H9 (cell line): ENCODE measurements around the gene MAP1LC3B. TPM values are rescaled to one million over a fixed set of nuclear protein-coding genes. Genes with fewer than 3 reads are reported as not detected.

Experiments used
- DNase-seq: peaks from one replicate; pipeline ENCODE4 v3.0.0-alpha.2; 2017
- H2AFZ ChIP-seq: one replicate; pipeline ENCODE4 v1.6.1; 2013; ENCODE audit warnings: mild to moderate bottlenecking, low read length, control low read depth, moderate library complexity
- H2AK5ac ChIP-seq: 2 replicates; pipeline ENCODE4 v1.6.1; 2013; ENCODE audit warnings: low read length, control low read depth, mixed read lengths; ENCODE audit not compliant: insufficient read length
- H2BK120ac ChIP-seq: one replicate; pipeline ENCODE4 v1.6.1; 2013; ENCODE audit warnings: low read depth, mild to moderate bottlenecking, low read length, control low read depth, inconsistent platforms; ENCODE audit not compliant: poor library complexity, severe bottlenecking
- H2BK12ac ChIP-seq: 2 replicates; pipeline ENCODE4 v1.6.1; 2013; ENCODE audit warnings: low read length, control low read depth, mixed read lengths, low read depth; ENCODE audit not compliant: insufficient read length
- H2BK15ac ChIP-seq: 2 replicates; pipeline ENCODE4 v1.6.1; 2013; ENCODE audit warnings: low read depth, low read length, control low read depth
- H2BK20ac ChIP-seq: one replicate; pipeline ENCODE4 v1.6.1; 2013; ENCODE audit warnings: low read depth, mild to moderate bottlenecking, low read length, control low read depth, inconsistent platforms; ENCODE audit not compliant: poor library complexity, severe bottlenecking
- H2BK5ac ChIP-seq: 2 replicates; pipeline ENCODE4 v1.6.1; 2013; ENCODE audit warnings: low read length, control low read depth, mixed read lengths; ENCODE audit not compliant: insufficient read length
- H3K14ac ChIP-seq: 2 replicates; pipeline ENCODE4 v1.6.1; 2013; ENCODE audit warnings: low read length, control low read depth; ENCODE audit not compliant: insufficient read depth
- H3K18ac ChIP-seq: 2 replicates; pipeline ENCODE4 v1.6.1; 2013; ENCODE audit warnings: low read depth, mild to moderate bottlenecking, mixed read lengths, low read length, control low read depth; ENCODE audit not compliant: insufficient read length
- H3K23ac ChIP-seq: 2 replicates; pipeline ENCODE4 v1.6.1; 2013; ENCODE audit warnings: low read length, control low read depth, mixed read lengths, low read depth; ENCODE audit not compliant: insufficient read length
- H3K23me2 ChIP-seq: 2 replicates; pipeline ENCODE4 v1.6.1; 2013; ENCODE audit warnings: low read depth, mild to moderate bottlenecking, mixed read lengths, low read length, control low read depth; ENCODE audit not compliant: insufficient read length, poor library complexity, severe bottlenecking
- H3K27ac ChIP-seq: 2 replicates; pipeline ENCODE4 v1.5.1; 2013; ENCODE audit warnings: low read length, control low read depth, mixed read lengths, low read depth; ENCODE audit not compliant: insufficient read length
- H3K27me3 ChIP-seq: 2 replicates; pipeline ENCODE4 v1.6.1; 2013; ENCODE audit warnings: low read length, control low read depth, inconsistent platforms; ENCODE audit not compliant: insufficient read depth
- H3K4ac ChIP-seq: 2 replicates; pipeline ENCODE4 v1.6.1; 2013; ENCODE audit warnings: low read depth, mild to moderate bottlenecking, control low read depth, inconsistent platforms, low read length, moderate library complexity
- H3K4me1 ChIP-seq: 2 replicates; pipeline ENCODE4 v1.6.1; 2013; ENCODE audit warnings: low read length, control low read depth, inconsistent platforms; ENCODE audit not compliant: insufficient read depth
- H3K4me2 ChIP-seq: 2 replicates; pipeline ENCODE4 v1.6.1; 2013; ENCODE audit warnings: low read length, control low read depth, mixed read lengths; ENCODE audit not compliant: insufficient read length, insufficient read depth
- H3K56ac ChIP-seq: 2 replicates; pipeline ENCODE4 v1.6.1; 2013; ENCODE audit warnings: low read depth, mild to moderate bottlenecking, mixed read lengths, low read length, control low read depth; ENCODE audit not compliant: insufficient read length
- H3K79me1 ChIP-seq: 2 replicates; pipeline ENCODE4 v1.6.1; 2013; ENCODE audit warnings: low read depth, mild to moderate bottlenecking, moderate library complexity, low read length, control low read depth, inconsistent platforms; ENCODE audit not compliant: insufficient read depth, poor library complexity, severe bottlenecking
- H3K79me2 ChIP-seq: 2 replicates; pipeline ENCODE4 v1.6.1; 2013; ENCODE audit warnings: low read length, control low read depth, inconsistent platforms; ENCODE audit not compliant: insufficient read depth
- H3K9ac ChIP-seq: 2 replicates; pipeline ENCODE4 v1.6.1; 2013; ENCODE audit warnings: low read length, control low read depth, mixed read lengths; ENCODE audit not compliant: insufficient read length; ENCODE audit errors: extremely low read depth
- H3K9me3 ChIP-seq: one replicate; pipeline ENCODE4 v1.6.1; 2013; ENCODE audit warnings: low read depth, low read length, inconsistent platforms; ENCODE audit not compliant: control insufficient read depth
- H3T11ph ChIP-seq: one replicate; pipeline ENCODE4 v1.6.1; 2013; ENCODE audit warnings: mild to moderate bottlenecking, low read length, control low read depth, inconsistent platforms
- H4K20me1 ChIP-seq: one replicate; pipeline ENCODE4 v1.6.1; 2013; ENCODE audit not compliant: control insufficient read depth, insufficient read length, insufficient read depth
- H4K5ac ChIP-seq: 2 replicates; pipeline ENCODE4 v1.6.1; 2013; ENCODE audit warnings: low read depth, mild to moderate bottlenecking, mixed read lengths, low read length, control low read depth; ENCODE audit not compliant: insufficient read length
- H4K8ac ChIP-seq: replicated peaks from 2 replicates; pipeline ENCODE4 v1.6.1; 2013; ENCODE audit warnings: low read length, control low read depth, mixed read lengths, low read depth; ENCODE audit not compliant: insufficient read length
- H4K91ac ChIP-seq: 2 replicates; pipeline ENCODE4 v1.6.1; 2013; ENCODE audit warnings: low read depth, mild to moderate bottlenecking, moderate library complexity, mixed read lengths, low read length, control low read depth; ENCODE audit not compliant: insufficient read length
- H3K27ac Mint-ChIP-seq, 3 experiments: 2 replicates in 2 of 3; 3 replicates in 1 of 3; pipeline ENCODE4 v1.8.0; 2020 to 2021; ENCODE audit warnings: mixed read lengths in 3 of 3, mild to moderate bottlenecking in 1 of 3, moderate library complexity in 1 of 3
- H3K27me3 Mint-ChIP-seq: 2 replicates; pipeline ENCODE4 v1.8.0; 2021; ENCODE audit warnings: low read depth, mild to moderate bottlenecking, moderate library complexity, mixed read lengths
- H3K36me3 Mint-ChIP-seq, 3 experiments: 2 replicates in 2 of 3; 3 replicates in 1 of 3; pipeline ENCODE4 v1.8.0; 2020 to 2021; ENCODE audit warnings: low read depth in 3 of 3, mixed read lengths in 3 of 3; ENCODE audit not compliant: insufficient read depth in 1 of 3
- H3K4me1 Mint-ChIP-seq, 2 experiments: 2 replicates each; pipeline ENCODE4 v1.8.0; 2020; ENCODE audit warnings: mixed read lengths in 2 of 2
- H3K4me3 Mint-ChIP-seq, 2 experiments: 2 replicates in 1 of 2; 3 replicates in 1 of 2; pipeline ENCODE4 v1.8.0; 2020 to 2021; ENCODE audit warnings: mild to moderate bottlenecking in 2 of 2, mixed read lengths in 2 of 2, moderate library complexity in 1 of 2
- H3K9me3 Mint-ChIP-seq, 2 experiments: 2 replicates in 1 of 2; 3 replicates in 1 of 2; pipeline ENCODE4 v1.8.0; 2020; ENCODE audit warnings: mild to moderate bottlenecking in 2 of 2, mixed read lengths in 2 of 2, moderate library complexity in 1 of 2
- CTCF ChIP-seq: fragments of 200-600 bp; sonication (generic); conservative IDR thresholded peaks from 3 replicates; pipeline ENCODE4 v1.8.0; 2021; ENCODE audit warnings: antibody characterized with exemption, mild to moderate bottlenecking
- WGBS: extraction: QIAGEN DNeasy Blood & Tissue Kit; methylation state at CpG from one replicate; pipeline ENCODE4 v1.1.7; 2013; ENCODE audit warnings: missing lambda C conversion rate, low lambda C conversion rate, mixed read lengths; ENCODE audit not compliant: insufficient read length; ENCODE audit errors: extremely low coverage; 5-methylcytosine and 5-hydroxymethylcytosine counted together
- total RNA-seq: library from RNA; stranded (reverse); gene quantifications from 2 replicates; pipeline ENCODE4 v1.2.1, GENCODE V29; 2021

MAP1LC3B gene
- total RNA-seq, 1 experiment from 2014 or later, result 47.1 TPM

- H2BK5ac ChIP-seq, result peak overlapping the region; percentile 46
- H2AFZ ChIP-seq, result no peak overlapping the region
- no peaks in the 10 kb centered on the region for H3K27me3 ChIP-seq
- no peak overlapping the region for H4K91ac ChIP-seq
- no peak overlapping the region for H4K8ac ChIP-seq
- H3K14ac ChIP-seq, result no peak overlapping the region
- H4K20me1 ChIP-seq, result no peaks in the 10 kb centered on the region
- no peak overlapping the region for H2BK15ac ChIP-seq
- no peak overlapping the region for H2AK5ac ChIP-seq
- Mint-ChIP-seq H3K4me3 (peak overlapping the region in 1 of 2 experiments; percentile 71; a peak in 2 of 5 replicates), H3K27me3 (peaks cover 5% of the 10 kb centered on the region), H3K4me1 (peaks cover 23 to 32% of the 10 kb centered on the region in 2 experiments), H3K36me3 (no peaks in the 10 kb centered on the region; a peak in 2 of 7 replicates), H3K27ac (peak overlapping the region; percentile 91 to 98 (median 94); a peak in 3 of 7 replicates), H3K9me3 (no peaks in the 10 kb centered on the region; a peak in 2 of 5 replicates)
- H3K4me2 ChIP-seq, result peak overlapping the region; percentile 75
- TF ChIP-seq CTCF, result no peak
- no peak overlapping the region for H3T11ph ChIP-seq
- no peaks in the 10 kb centered on the region for H3K79me1 ChIP-seq
- peaks cover 4% of the 10 kb centered on the region; the same call in 1 of the 2 replicates for H3K4me1 ChIP-seq
- no peak overlapping the region for H3K4ac ChIP-seq
- WGBS, result no CpG with 5 or more reads among the region's 1 CpG
- no peak overlapping the region for H3K18ac ChIP-seq
- no peak overlapping the region for H3K9ac ChIP-seq
- H2BK20ac ChIP-seq, result no peak overlapping the region
- no peak overlapping the region for H3K56ac ChIP-seq
- H2BK12ac ChIP-seq, result no peak overlapping the region
- H3K9me3 ChIP-seq, result no peaks in the 10 kb centered on the region
- no peak overlapping the region for H2BK120ac ChIP-seq
- H3K23me2 ChIP-seq, result peaks cover 4% of the 10 kb centered on the region
- no peaks in the 10 kb centered on the region for H3K79me2 ChIP-seq
- peak overlapping the region; percentile 96 for H3K27ac ChIP-seq
- DNase-seq, result no peak
- no peak overlapping the region for H3K23ac ChIP-seq
- no peak overlapping the region for H4K5ac ChIP-seq
Observed at GRCh38 chr16:87388818-87389134, 3.4 kb upstream of the MAP1LC3B start.
